GM19193 (cell line): Measurements from ENCODE around the gene LDLRAD3.

ENCODE experiments used
- POLR2A ChIP-seq: IDR thresholded peaks from 4 replicates; pipeline ENCODE4 v1.6.1; 2011; ENCODE audit not compliant: insufficient read depth, insufficient read length; ENCODE audit errors: extremely low read depth

The LDLRAD3 gene

DNA sequence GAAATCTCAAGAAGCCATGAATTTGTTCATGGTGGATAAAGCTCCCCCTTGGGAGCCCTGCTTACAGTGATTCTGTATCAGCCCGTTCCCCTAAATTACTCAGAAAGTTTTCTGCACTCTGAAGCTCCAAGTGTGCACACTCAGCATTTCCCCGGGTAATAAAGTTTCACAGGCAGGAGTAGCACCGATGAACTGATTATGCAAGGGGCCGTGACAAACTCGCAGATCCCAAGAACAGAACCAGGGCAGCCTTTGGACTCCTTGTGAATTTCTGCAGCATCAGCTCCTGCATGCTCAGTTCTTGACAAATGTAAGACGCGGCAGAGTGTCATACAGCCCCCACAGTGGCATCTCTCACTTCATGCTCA is 271.8 kb downstream of the LDLRAD3 start:
- TF ChIP-seq POLR2A, result no peak

DNA sequence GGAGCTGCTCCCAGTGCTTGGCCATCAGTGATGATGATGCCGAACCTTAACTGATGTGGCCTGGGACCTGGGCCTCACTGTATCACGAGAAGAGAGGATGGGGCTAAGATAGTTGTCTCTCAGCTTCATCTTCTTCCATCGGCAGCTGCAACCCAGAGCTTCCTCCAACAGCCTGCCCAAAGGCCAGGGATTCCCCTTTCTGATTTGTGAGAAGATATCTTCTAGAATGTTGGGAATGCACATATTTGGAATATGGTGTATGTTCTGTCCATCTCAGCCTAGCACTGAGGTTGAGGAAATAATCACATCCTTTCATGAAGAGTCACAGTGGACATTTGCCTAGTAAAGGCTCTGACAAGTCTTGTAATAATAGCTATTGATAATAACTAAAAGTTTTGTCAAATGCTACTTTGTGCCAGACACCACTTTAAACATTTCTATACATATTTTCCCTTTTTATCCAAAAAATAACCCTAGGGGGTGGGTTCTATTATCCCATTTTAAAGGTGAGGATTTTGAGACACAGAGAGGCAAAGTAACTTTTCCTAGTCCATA is 272.3 kb downstream of the LDLRAD3 start:
- no peak for TF ChIP-seq POLR2A

DNA sequence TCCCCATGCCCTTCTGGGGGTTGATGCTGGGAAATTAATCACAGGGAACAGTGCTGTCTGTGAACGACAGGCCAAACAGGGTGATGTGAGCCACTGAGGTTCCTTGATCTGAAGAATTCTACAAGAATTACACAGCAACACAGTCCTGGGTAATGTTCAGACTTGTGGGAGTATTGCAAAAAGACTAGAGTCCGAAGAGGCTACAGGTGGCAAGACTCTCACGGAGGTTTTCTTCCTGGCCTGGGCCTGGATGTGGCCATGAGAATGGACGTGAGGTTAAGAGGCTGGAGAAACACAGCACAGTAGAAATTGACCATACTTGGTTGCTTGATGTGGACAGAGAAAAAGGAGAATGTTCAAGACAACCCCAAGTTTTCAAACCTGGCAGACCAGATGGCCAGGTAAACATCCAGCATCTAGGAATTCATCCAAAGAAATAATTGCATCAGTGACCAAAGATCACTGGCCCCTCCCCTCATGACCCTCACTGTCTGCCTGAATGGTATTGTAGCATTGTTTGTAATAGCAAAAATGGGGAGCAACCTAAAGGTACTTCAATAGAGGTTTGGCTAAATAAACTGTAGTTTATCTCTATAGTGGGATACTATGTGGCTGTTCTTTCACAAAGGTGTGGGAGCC is 274.5 kb downstream of the LDLRAD3 start:
- TF ChIP-seq POLR2A, result no peak

DNA sequence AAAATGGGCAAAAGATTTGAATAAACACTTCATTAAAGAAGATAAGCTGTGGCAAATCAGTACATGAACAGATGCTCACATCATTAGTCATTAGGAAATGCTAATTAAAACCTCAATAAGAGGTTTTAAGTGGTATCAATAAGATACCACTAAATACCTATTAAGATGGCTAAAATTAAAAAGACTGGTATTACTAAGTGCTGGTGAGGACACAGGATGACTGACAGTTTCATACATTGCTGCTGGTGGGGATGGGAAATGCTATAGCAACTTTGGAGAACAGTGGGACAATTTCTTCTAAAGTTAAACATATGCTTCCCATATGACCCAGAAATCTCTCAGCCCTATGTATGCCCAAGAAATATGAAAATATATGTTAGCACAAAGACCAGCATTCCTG is 276.1 kb downstream of the LDLRAD3 start:
- TF ChIP-seq POLR2A, result no peak

DNA sequence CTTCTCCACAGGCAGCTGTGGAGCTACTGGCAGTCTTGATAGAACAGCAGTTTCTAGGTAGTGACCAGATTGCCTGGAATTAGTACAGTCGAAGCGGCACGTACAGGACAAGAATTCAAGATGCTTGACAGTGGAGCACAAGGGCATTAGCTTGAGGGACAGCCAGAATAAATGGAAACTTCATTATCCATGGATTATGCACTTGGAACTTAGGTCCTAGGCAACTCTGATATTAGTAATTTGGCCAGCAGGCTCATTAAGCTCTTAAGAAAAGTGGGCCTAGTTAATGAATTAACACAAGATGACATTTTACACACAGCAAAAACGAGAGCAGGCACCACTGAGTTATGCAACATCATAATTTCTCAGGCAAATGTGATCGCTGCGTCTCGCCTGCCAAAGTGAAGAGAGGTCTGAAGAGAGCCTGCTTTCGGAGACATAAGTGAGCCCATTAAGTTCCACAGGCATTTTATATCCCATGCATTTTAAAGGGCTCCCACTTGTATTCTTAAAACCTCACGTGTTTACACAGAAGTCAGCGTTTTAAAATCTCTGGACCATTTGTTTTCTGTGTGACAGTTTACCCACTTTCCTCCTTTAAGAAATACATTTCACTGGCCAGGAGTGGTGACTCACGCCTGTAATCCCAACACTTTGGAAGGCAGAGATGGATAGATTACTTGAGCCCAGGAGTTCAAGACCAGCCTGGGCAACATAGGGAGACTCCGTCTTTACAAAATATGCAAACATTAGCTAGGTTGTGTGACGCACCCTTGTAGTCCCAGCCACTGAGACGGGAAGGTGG is 279.2 kb downstream of the LDLRAD3 start:
- TF ChIP-seq POLR2A, result no peak

DNA sequence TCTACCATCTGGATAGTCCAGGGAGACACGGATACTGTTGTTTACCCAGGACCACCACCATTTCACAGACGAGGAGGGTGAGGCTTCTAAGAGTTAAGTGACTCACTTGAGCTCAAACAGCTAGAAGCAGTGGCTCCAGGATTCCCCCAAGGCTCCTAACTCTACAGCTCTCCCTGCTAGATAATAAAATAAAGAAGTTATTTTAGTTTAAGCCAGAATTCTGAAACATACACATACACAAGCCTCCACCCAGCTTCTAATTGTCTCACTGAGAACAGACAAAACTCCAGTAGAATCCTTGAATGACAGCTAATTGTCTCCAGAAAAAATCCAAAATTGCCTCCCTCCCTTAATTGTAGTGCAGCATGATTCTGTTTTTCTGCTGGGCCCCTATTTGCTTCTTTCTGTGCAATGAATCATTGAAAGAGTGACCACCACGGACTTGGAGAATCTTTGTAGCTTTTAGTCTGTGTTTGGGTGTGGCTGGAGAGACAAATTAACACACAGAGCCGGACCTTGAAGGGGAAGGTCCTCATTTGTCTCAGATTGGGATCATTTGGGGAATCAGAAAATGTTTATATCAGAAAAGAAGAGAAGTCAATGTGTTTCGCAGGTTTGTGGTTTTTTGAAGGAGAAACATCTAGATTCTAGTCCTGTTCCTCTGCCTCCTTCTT is 280.5 kb downstream of the LDLRAD3 start:
- no peak for TF ChIP-seq POLR2A

DNA sequence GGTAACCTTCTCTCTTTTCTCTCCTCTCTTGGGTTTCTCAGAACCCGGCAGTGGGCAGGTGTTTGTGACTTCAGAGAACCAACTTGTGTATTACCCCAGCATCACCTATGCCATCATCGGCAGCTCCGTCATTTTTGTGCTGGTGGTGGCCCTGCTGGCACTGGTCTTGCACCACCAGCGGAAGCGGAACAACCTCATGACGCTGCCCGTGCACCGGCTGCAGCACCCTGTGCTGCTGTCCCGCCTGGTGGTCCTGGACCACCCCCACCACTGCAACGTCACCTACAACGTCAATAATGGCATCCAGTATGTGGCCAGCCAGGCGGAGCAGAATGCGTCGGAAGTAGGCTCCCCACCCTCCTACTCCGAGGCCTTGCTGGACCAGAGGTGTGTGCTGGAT is 283.2 kb downstream of the LDLRAD3 start:
- no peak for TF ChIP-seq POLR2A

DNA sequence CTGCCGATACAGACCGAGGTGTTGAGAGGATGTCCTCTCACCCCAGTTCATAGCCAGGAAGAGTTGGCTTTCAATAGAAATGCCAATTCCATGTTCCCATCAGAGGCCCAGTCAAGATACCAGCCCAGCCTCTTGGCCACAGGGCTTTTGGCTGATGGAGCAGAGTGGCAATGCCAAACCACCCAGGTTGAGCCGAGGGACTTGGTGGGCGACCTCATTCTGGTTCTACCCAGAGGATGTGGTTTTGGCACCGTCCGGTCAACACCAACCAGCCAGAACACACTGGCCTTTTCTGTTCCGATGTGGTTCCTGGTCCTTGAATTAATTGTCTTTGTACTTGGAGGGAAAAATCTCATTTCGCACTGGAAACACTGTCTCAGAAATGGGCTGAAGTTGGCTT is 284.8 kb downstream of the LDLRAD3 start:
- no peak for TF ChIP-seq POLR2A

DNA sequence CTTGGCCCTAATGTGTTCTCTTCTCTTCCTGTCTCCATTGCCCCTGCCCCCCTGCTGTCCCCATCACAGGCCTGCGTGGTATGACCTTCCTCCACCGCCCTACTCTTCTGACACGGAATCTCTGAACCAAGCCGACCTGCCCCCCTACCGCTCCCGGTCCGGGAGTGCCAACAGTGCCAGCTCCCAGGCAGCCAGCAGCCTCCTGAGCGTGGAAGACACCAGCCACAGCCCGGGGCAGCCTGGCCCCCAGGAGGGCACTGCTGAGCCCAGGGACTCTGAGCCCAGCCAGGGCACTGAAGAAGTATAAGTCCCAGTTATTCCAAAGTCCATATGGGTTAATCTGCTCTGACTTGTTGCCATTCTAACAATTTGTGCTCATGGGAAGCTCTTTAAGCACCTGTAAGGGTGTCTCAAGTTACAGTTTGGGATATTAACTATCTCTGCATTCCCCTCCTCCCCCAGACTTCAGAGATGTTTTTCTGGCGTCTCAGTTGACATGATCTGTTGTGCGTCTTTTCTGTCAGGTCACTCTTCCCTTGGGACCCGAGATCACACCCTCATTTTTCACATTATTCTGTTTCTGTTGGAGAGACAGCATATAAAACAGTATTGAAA is 285.3 kb downstream of the LDLRAD3 start:
- no peak for TF ChIP-seq POLR2A

DNA sequence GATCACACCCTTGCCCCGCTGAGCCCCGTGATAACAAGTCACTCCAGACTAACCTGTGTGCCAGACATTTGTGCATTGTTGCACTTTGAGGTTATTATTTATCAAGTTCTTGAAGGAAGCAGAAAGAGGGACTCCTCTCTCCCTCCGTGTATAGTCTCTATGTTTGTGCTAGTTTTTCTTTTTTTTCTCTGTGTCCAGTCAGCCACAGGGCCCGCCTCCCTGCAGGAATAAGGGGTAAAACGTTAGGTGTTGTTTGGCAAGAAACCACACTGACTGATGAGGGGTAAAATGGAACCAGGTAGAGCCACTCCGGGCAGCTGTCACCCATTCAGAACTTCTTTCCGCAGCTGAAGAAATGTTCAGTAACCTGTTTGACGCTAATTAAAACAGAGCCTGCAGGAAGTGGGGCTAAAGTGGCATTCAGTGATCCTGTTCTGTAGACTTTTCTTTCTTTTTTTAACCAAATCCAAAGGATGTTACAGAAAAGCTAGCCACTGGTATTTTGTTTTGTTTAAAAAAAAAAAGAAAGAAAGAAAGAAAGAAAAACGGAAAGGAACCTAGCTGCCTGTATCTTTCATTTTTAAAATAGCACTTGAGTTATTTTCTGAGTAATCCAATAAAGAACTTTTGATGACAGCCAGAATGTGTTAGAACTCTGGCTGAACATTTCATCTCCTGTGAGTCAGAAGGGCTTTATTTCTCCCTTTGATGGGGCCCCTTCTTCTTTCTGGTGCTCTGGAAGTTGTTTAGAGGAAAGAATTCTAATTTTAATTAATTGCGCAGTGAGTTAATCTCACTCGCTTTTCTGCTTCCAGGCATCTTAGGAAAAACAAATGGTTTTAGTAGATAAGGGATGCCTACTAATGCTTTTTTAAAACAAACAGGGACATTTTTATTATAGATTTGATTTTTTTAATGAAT is 287.2 kb downstream of the LDLRAD3 start:
- no peak for TF ChIP-seq POLR2A

DNA sequence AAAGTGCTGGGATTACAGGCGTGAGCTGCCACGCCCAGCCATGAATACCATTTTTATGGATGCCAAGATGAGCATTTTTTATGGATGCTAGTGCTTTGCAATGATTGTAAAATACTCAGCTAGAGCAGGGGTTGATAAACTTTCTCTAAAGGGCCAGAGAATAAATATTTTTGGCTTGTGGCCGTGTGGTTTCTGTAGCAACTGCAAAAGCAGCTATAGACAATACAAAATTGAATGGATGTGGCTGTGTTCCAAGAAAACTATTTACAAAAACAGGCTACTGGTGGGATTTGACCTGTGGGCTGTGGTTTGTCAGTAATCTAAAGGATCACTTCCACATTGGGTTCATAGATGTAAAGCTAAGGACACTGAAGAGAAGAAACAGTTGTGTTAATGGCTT is 289.3 kb downstream of the LDLRAD3 start:
- TF ChIP-seq POLR2A, result no peak

DNA sequence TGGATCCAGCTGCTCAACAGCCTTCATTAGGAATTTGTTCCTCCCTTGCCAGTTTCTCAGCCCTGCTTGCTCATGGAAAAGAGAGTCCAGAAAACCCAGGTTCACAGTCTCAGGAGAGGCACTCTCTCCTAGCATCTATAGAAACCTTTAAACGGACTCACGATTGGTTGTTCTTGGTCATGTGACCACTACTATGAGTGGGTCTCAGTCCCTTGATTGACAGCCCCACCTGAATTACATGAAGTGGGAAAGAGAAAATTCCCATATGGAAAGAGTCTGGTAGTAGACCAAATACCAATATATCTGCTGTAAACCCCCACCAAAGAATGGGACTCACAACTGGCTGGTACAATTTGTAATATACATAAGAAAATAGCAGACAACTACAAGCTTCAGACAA is 291.0 kb downstream of the LDLRAD3 start:
- no peak for TF ChIP-seq POLR2A

DNA sequence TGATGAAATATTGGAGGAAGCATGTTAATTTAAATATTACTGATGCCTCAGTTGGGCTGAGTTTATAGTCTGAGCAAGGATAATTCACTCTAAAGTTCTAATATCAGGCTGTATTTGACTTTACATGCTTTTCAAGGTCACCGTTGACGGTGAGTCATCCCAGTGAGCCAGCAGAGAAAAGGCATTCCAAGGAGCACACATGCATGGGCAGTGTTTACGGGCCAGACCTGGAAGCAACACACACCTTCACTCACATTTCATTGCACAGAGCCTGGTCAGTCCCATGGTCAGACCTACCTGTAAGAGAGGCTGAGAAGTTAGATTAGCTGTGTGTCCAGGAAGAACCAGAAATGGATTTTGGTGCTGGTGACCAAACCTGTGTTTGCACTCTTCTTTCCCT is 291.9 kb downstream of the LDLRAD3 start:
- TF ChIP-seq POLR2A, result no peak

DNA sequence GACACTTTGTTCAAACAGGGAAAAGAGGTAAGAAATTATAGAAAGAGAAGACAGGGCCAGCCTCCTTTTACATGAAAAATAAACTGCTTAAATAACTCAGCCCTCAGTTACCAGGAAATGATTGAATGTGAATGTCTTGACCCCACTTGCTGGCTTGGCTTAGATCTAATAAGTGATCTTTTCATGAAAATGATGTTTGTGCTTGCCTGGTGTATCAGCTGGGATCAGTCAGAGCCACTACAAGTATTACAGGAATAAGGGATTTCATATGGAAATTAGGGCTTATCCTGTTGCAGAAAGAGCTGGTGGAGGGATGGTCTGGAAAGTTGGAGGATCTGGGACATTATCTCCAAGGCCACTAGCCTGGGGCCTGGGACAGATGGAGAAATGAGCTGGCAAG is 293.5 kb downstream of the LDLRAD3 start:
- TF ChIP-seq POLR2A, result no peak
